ENCODE results near the gene BCL2.

BCL2 gene

GRCh38 chr18:63326011-63326410, 6.4 kb upstream of the BCL2 start:
- DNase-seq (ENCODE audit: low spot score) = no peak

GRCh38 chr18:63325086-63325686, 5.6 kb upstream of the BCL2 start:
- DNase-seq (ENCODE audit: low spot score) = no peak

GRCh38 chr18:63322908-63323634, 3.5 kb upstream of the BCL2 start:
- peak; percentile 42 for DNase-seq (ENCODE audit: low spot score)

GRCh38 chr18:63322206-63322605, 2.6 kb upstream of the BCL2 start:
- no peak for DNase-seq (ENCODE audit: low spot score)

GRCh38 chr18:63321291-63321690, 1.7 kb upstream of the BCL2 start:
- no peak for DNase-seq (ENCODE audit: low spot score)

- no peak for DNase-seq (ENCODE audit: low spot score)
These were observed 1.4 kb upstream of the BCL2 start for GRCh38 chr18:63320975-63321265.

- peak; percentile 49 for DNase-seq (ENCODE audit: low spot score)
These were observed 780 bp upstream of the BCL2 start for GRCh38 chr18:63320123-63320974.

- DNase-seq (ENCODE audit: low spot score) = no peak
These were observed 633 bp downstream of the BCL2 start for GRCh38 chr18:63318889-63319382.

- no peak for DNase-seq (ENCODE audit: low spot score)
These were observed 1.3 kb downstream of the BCL2 start for GRCh38 chr18:63317982-63318888.

GRCh38 chr18:63317556-63317946, 2.0 kb downstream of the BCL2 start:
- no peak for DNase-seq (ENCODE audit: low spot score)

- DNase-seq (ENCODE audit: low spot score) = no peak
These were observed 2.7 kb downstream of the BCL2 start for GRCh38 chr18:63316612-63317555.

- no peak for DNase-seq (ENCODE audit: low spot score)
These were observed 3.7 kb downstream of the BCL2 start for GRCh38 chr18:63315876-63316275.

GRCh38 chr18:63315131-63315662, 4.4 kb downstream of the BCL2 start:
- DNase-seq (ENCODE audit: low spot score) = no peak

- no peak for DNase-seq (ENCODE audit: low spot score)
These were observed 5.3 kb downstream of the BCL2 start for GRCh38 chr18:63314062-63314790.

- DNase-seq (ENCODE audit: low spot score) = no peak
These were observed 6.1 kb downstream of the BCL2 start for GRCh38 chr18:63313396-63313917.

GRCh38 chr18:63312737-63313395, 6.7 kb downstream of the BCL2 start:
- DNase-seq (ENCODE audit: low spot score) = no peak

- DNase-seq (ENCODE audit: low spot score) = no peak
These were observed 7.6 kb downstream of the BCL2 start for GRCh38 chr18:63312019-63312409.

GRCh38 chr18:63311118-63312018, 8.2 kb downstream of the BCL2 start:
- no peak for DNase-seq (ENCODE audit: low spot score)
